OCI-LY7 (cell line): ENCODE results near the gene GTF2IRD1. TPM values are rescaled to one million over a fixed set of nuclear protein-coding genes. Genes with fewer than 3 reads are reported as not detected.

Source experiments
- BruUV-seq: library from RNA; stranded (reverse); fragments of 400-500 nt; replicated peaks from 2 replicates; lab custom pipeline; 2021; lab: Mats Ljungman, UMichigan
- CTCF ChIA-PET: fragments of 300-600 bp; sonication (Branson Sonifier 250); formaldehyde crosslinking; loops from one replicate; lab custom pipeline; 2022; ENCODE audit warnings: antibody characterized with exemption; ENCODE audit not compliant: unreplicated experiment; lab: Charles Lee
- POLR2A ChIA-PET: fragments of 300-600 bp; sonication (Branson Sonifier 250); formaldehyde crosslinking; loops from one replicate; lab custom pipeline; 2022; ENCODE audit warnings: antibody characterized with exemption; lab: Charles Lee
- DNase-seq: peaks from one replicate; pipeline ENCODE4 v3.0.0-alpha.2; 2015; ENCODE audit warnings: low spot score
- H2AFZ ChIP-seq: fragments of 200-600 bp; sonication (generic), shearing (Covaris generic); 2 replicates; pipeline ENCODE4 v1.6.1; 2014; ENCODE audit warnings: mild to moderate bottlenecking, antibody characterized with exemption, low read length, moderate library complexity
- H3K27ac ChIP-seq: fragments of 200-600 bp; sonication (generic); 2 replicates; pipeline ENCODE4 v1.5.1; 2014; ENCODE audit warnings: mixed run types, low read depth, mild to moderate bottlenecking, moderate library complexity, low read length, inconsistent platforms; ENCODE audit not compliant: poor library complexity, severe bottlenecking
- H3K36me3 ChIP-seq: fragments of 200-600 bp; sonication (generic); 2 replicates; pipeline ENCODE4 v1.6.1; 2014; ENCODE audit warnings: mild to moderate bottlenecking, antibody characterized with exemption, low read length, moderate library complexity, mixed read lengths; ENCODE audit not compliant: insufficient read depth
- H3K4me1 ChIP-seq: fragments of 200-600 bp; sonication (generic); 2 replicates; pipeline ENCODE4 v1.5.1; 2014; ENCODE audit warnings: mild to moderate bottlenecking, low read length; ENCODE audit not compliant: insufficient read depth, poor library complexity, severe bottlenecking
- H3K4me2 ChIP-seq: fragments of 200-600 bp; sonication (generic); 2 replicates; pipeline ENCODE4 v1.6.1; 2014; ENCODE audit warnings: mild to moderate bottlenecking, low read length
- H3K4me3 ChIP-seq: fragments of 200-600 bp; sonication (generic); 2 replicates; pipeline ENCODE4 v1.5.1; 2014; ENCODE audit warnings: mild to moderate bottlenecking, low read depth, low read length; ENCODE audit not compliant: poor library complexity, severe bottlenecking
- H3K79me2 ChIP-seq: fragments of 200-600 bp; sonication (generic); 2 replicates; pipeline ENCODE4 v1.6.1; 2016; ENCODE audit warnings: low read depth, mild to moderate bottlenecking, low read length, moderate library complexity, mixed read lengths; ENCODE audit not compliant: insufficient read depth
- H3K9me2 ChIP-seq: fragments of 200-600 bp; sonication (generic); 2 replicates; pipeline ENCODE4 v1.6.1; 2016; ENCODE audit warnings: mild to moderate bottlenecking, low read length, mixed read lengths; ENCODE audit not compliant: insufficient read depth
- H3K9me3 ChIP-seq: fragments of 200-600 bp; sonication (generic); 2 replicates; pipeline ENCODE4 v1.6.1; 2014; ENCODE audit warnings: mild to moderate bottlenecking, mixed run types, low read length, mixed read lengths
- H4K20me1 ChIP-seq: fragments of 200-600 bp; sonication (generic); 2 replicates; pipeline ENCODE4 v1.6.1; 2014; ENCODE audit warnings: mild to moderate bottlenecking, antibody characterized with exemption, low read length, moderate library complexity, mixed read lengths; ENCODE audit not compliant: insufficient read depth
- CTCF ChIP-seq: fragments of 200-600 bp; sonication (generic); conservative IDR thresholded peaks from 2 replicates; pipeline ENCODE4 v1.5.1; 2014; ENCODE audit warnings: mild to moderate bottlenecking, antibody characterized with exemption, low read length, moderate library complexity, mixed read lengths
- EZH2phosphoT487 ChIP-seq: fragments of 200-600 bp; sonication (generic); IDR thresholded peaks from 2 replicates; pipeline ENCODE4 v1.6.1; 2018; ENCODE audit warnings: low read depth, borderline replicate concordance, mild to moderate bottlenecking, mixed run types, antibody characterized with exemption, low read length, moderate library complexity, mixed read lengths
- intact Hi-C: fragments of 100-400 bp; cut with micrococcal nuclease; formaldehyde crosslinking; loops from one replicate; pipeline ENCODE4 v1.10.0; 2022; ENCODE audit not compliant: unreplicated experiment
- total RNA-seq, 2 experiments: library from RNA; depleted of rRNA in 1 of 2; stranded (reverse); fragments of >200 nt in 1 of 2; shearing (Covaris generic) in 1 of 2; gene quantifications; 2 replicates each; pipeline ENCODE4 v1.2.3, GENCODE V29; 2014 to 2022

Gene GTF2IRD1
- total RNA-seq, 2 experiments from 2014 or later, result 4.4 to 34.3 TPM

GRCh38 chr7:74567318-74567668, 113.6 kb downstream of the GTF2IRD1 start:
- no peak overlapping the region for H3K4me3 ChIP-seq
- ChIA-PET CTCF (no interaction called here), POLR2A (no interaction called here)
- H3K4me2 ChIP-seq, result no peak overlapping the region
- H4K20me1 ChIP-seq, result no peaks in the 10 kb centered on the region
- H3K4me1 ChIP-seq, result peaks cover 4% of the 10 kb centered on the region
- BruUV-seq, result no TSS peak
- no peaks in the 10 kb centered on the region for H3K9me2 ChIP-seq
- H2AFZ ChIP-seq, result no peak overlapping the region
- no peak for DNase-seq
- no peaks in the 10 kb centered on the region for H3K9me3 ChIP-seq
- no peaks in the 10 kb centered on the region for H3K79me2 ChIP-seq
- intact Hi-C loops, result no loop called here
- H3K27ac ChIP-seq, result no peak overlapping the region
- no peak for TF ChIP-seq CTCF
- no peak for TF ChIP-seq EZH2phosphoT487
- H3K36me3 ChIP-seq, result no peaks in the 10 kb centered on the region

DNA sequence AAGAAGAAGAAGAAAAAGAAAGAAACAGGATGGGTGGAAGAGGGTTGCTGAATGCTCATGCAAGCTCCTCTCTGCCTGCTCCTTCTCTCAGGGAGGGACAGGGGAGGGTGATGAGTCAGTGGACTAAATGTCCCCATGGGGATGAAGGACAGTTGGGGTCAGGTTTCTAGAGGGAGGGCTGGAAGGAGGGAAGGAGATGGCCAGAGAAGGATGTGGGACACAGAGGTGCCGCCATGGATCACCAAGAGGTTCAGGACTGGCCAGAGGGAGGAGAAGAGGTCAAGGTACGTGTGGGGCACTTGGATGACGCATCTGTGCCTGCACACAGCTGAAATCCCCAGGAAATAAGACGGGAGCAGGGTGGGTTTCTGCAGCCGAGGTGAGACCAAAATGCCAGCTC, 115.0 kb downstream of the GTF2IRD1 start:
- intact Hi-C loops, result no loop called here
- ChIA-PET POLR2A (interaction anchor here (0.6 to 1.0 kb wide), 2 partner anchors 9 to 104 kb away, joined by 3 to 7 read pairs; no protein-coding TSS in a partner anchor), CTCF (no interaction called here)
- Histone ChIP-seq H4K20me1 (no peaks in the 10 kb centered on the region), H3K27ac (no peak overlapping the region), H3K79me2 (no peaks in the 10 kb centered on the region), H3K9me2 (no peaks in the 10 kb centered on the region), H3K36me3 (no peaks in the 10 kb centered on the region), H3K4me2 (no peak overlapping the region), H2AFZ (no peak overlapping the region), H3K4me3 (no peak overlapping the region), H3K9me3 (no peaks in the 10 kb centered on the region), H3K4me1 (peaks cover 9% of the 10 kb centered on the region)
- no peak for DNase-seq
- no peak for TF ChIP-seq CTCF
- no peak for TF ChIP-seq EZH2phosphoT487
- no TSS peak for BruUV-seq

GRCh38 chr7:74569501-74570075, 115.9 kb downstream of the GTF2IRD1 start:
- H3K36me3 ChIP-seq, result no peaks in the 10 kb centered on the region
- H3K9me3 ChIP-seq, result no peaks in the 10 kb centered on the region
- H3K79me2 ChIP-seq, result no peaks in the 10 kb centered on the region
- ChIA-PET CTCF (interaction anchor here (0.8 kb wide), 1 partner anchor 169 kb away, joined by 3 read pairs; no protein-coding TSS in a partner anchor), POLR2A (no interaction called here)
- TF ChIP-seq CTCF, result no peak
- no peak for TF ChIP-seq EZH2phosphoT487
- H3K9me2 ChIP-seq, result no peaks in the 10 kb centered on the region
- no peak for DNase-seq
- intact Hi-C loops, result no loop called here
- no peaks in the 10 kb centered on the region for H4K20me1 ChIP-seq
- no peak overlapping the region for H3K4me3 ChIP-seq
- peaks cover 11% of the 10 kb centered on the region for H3K4me1 ChIP-seq
- H2AFZ ChIP-seq, result no peak overlapping the region
- no peak overlapping the region for H3K27ac ChIP-seq
- no peak overlapping the region for H3K4me2 ChIP-seq
- no TSS peak for BruUV-seq
